IMR-90 (cell line): ENCODE results near the gene TMEM208. TPM values are rescaled to one million over a fixed set of nuclear protein-coding genes. Genes with fewer than 3 reads are reported as not detected.
A peak's percentile ranks its signal among the peaks of the same experiment; 100 is the strongest.

Experiments used
- ATAC-seq: fragments of 200-7000 bp; cut with Tn5 transposase; 2 replicates; pipeline ENCODE4 v1.9.1; 2020; ENCODE audit warnings: low read depth, mild to moderate bottlenecking, moderate library complexity
- BruUV-seq: library from RNA; stranded (reverse); fragments of 400-500 nt; replicated peaks from 2 replicates; lab custom pipeline; 2021; lab: Mats Ljungman, UMichigan
- CTCF ChIA-PET: fragments of 300-600 bp; formaldehyde crosslinking; extraction: SDS; loops from one replicate; lab custom pipeline; 2021; ENCODE audit warnings: antibody characterized with exemption; lab: Yijun Ruan, JAX
- POLR2A ChIA-PET: fragments of 300-600 bp; sonication (Branson Sonifier 250); formaldehyde crosslinking; loops from one replicate; lab custom pipeline; 2022; ENCODE audit warnings: antibody characterized with exemption; ENCODE audit not compliant: unreplicated experiment; lab: Charles Lee
- DNase-seq: peaks from one replicate; pipeline ENCODE4 v3.0.0; 2013
- H2AFZ ChIP-seq: replicated peaks from 2 replicates; pipeline ENCODE3; 2013; ENCODE audit warnings: low read length, mild to moderate bottlenecking; ENCODE audit not compliant: poor library complexity
- H2AK5ac ChIP-seq: 2 replicates; pipeline ENCODE4 v1.6.1; 2013; ENCODE audit warnings: low read depth, low read length, inconsistent platforms
- H2AK9ac ChIP-seq: replicated peaks from 2 replicates; pipeline ENCODE3; 2013; ENCODE audit warnings: mild to moderate bottlenecking, low read depth, low read length, moderate library complexity; ENCODE audit not compliant: poor library complexity
- H2BK120ac ChIP-seq: 2 replicates; pipeline ENCODE4 v1.6.1; 2013; ENCODE audit warnings: low read depth, low read length, inconsistent platforms
- H2BK15ac ChIP-seq: 3 replicates; pipeline ENCODE4 v1.6.1; 2013; ENCODE audit warnings: low read depth, low read length, inconsistent platforms
- H2BK20ac ChIP-seq: 2 replicates; pipeline ENCODE4 v1.6.1; 2013; ENCODE audit warnings: low read depth, mild to moderate bottlenecking, inconsistent platforms, low read length, moderate library complexity
- H2BK5ac ChIP-seq: 2 replicates; pipeline ENCODE4 v1.6.1; 2013; ENCODE audit warnings: mild to moderate bottlenecking, low read depth, low read length, inconsistent platforms; ENCODE audit not compliant: poor library complexity, severe bottlenecking
- H3K14ac ChIP-seq: replicated peaks from 2 replicates; pipeline ENCODE4 v1.6.1; 2013; ENCODE audit warnings: low read depth, low read length, inconsistent platforms
- H3K18ac ChIP-seq: 2 replicates; pipeline ENCODE4 v1.6.1; 2013; ENCODE audit warnings: low read depth, low read length, control low read depth
- H3K23ac ChIP-seq: 2 replicates; pipeline ENCODE4 v1.6.1; 2013; ENCODE audit warnings: low read depth, low read length, inconsistent platforms
- H3K27ac ChIP-seq: 2 replicates; pipeline ENCODE4 v1.5.1; 2013; ENCODE audit warnings: mild to moderate bottlenecking, control low read depth, low read length; ENCODE audit not compliant: insufficient read depth
- H3K27me3 ChIP-seq: 2 replicates; pipeline ENCODE4 v1.6.1; 2013; ENCODE audit warnings: low read length; ENCODE audit not compliant: control insufficient read depth, insufficient read depth
- H3K36me3 ChIP-seq: 2 replicates; pipeline ENCODE4 v1.6.1; 2013; ENCODE audit warnings: low read length, mixed read lengths; ENCODE audit not compliant: control insufficient read depth, insufficient read depth
- H3K4ac ChIP-seq: 2 replicates; pipeline ENCODE4 v1.6.1; 2013; ENCODE audit warnings: low read depth, low read length, inconsistent platforms
- H3K4me1 ChIP-seq: 2 replicates; pipeline ENCODE4 v1.6.1; 2013; ENCODE audit warnings: low read length, mixed read lengths; ENCODE audit not compliant: control insufficient read depth, insufficient read depth
- H3K4me2 ChIP-seq: 2 replicates; pipeline ENCODE4 v1.6.1; 2013; ENCODE audit warnings: low read depth, mild to moderate bottlenecking, control low read depth, low read length, moderate library complexity
- H3K4me3 ChIP-seq: 2 replicates; pipeline ENCODE4 v1.5.1; 2013; ENCODE audit warnings: low read depth, mild to moderate bottlenecking, control low read depth, low read length, moderate library complexity; ENCODE audit not compliant: insufficient read depth
- H3K56ac ChIP-seq: 2 replicates; pipeline ENCODE4 v1.6.1; 2013; ENCODE audit warnings: low read length, inconsistent platforms; ENCODE audit not compliant: insufficient read depth; ENCODE audit errors: extremely low read depth
- H3K79me1 ChIP-seq, 2 experiments: 2 replicates each; pipeline ENCODE4 v1.6.1; 2013; ENCODE audit warnings: low read length in 2 of 2, inconsistent platforms in 1 of 2, low read depth in 1 of 2
- H3K9ac ChIP-seq: 2 replicates; pipeline ENCODE4 v1.6.1; 2013; ENCODE audit warnings: low read depth, low read length, control low read depth
- H3K9me1 ChIP-seq: 2 replicates; pipeline ENCODE4 v1.6.1; 2013; ENCODE audit warnings: low read length, inconsistent platforms; ENCODE audit not compliant: insufficient read depth
- H3K9me3 ChIP-seq: 2 replicates; pipeline ENCODE4 v1.6.1; 2013; ENCODE audit warnings: low read length; ENCODE audit not compliant: control insufficient read depth, insufficient read depth
- H4K20me1 ChIP-seq: 2 replicates; pipeline ENCODE4 v1.6.1; 2013; ENCODE audit warnings: low read length, inconsistent platforms; ENCODE audit not compliant: insufficient read depth
- H4K5ac ChIP-seq: 2 replicates; pipeline ENCODE4 v1.6.1; 2013; ENCODE audit warnings: mild to moderate bottlenecking, low read depth, low read length, control low read depth
- H4K8ac ChIP-seq, 2 experiments: 2 replicates each; pipeline ENCODE4 v1.6.1; 2013; ENCODE audit warnings: low read depth in 2 of 2, low read length in 2 of 2, control low read depth in 1 of 2, inconsistent platforms in 1 of 2
- H4K91ac ChIP-seq: 2 replicates; pipeline ENCODE4 v1.6.1; 2013; ENCODE audit warnings: low read depth, low read length, inconsistent platforms; ENCODE audit not compliant: insufficient read depth
- CHD1 ChIP-seq: IDR thresholded peaks from 2 replicates; pipeline ENCODE4 v1.6.1; 2012; ENCODE audit warnings: low read depth, low read length, improper control_type of control experiment
- POLR2A ChIP-seq: IDR thresholded peaks from 2 replicates; pipeline ENCODE4 v1.6.1; 2012; ENCODE audit warnings: mild to moderate bottlenecking, low read depth, low read length
- WGBS, 2 experiments: methylation state at CpG; one replicate each; pipeline versions ENCODE4 v1.1.5 to v1.1.7; 2013; ENCODE audit warnings: missing lambda C conversion rate in 2 of 2; ENCODE audit not compliant: insufficient read length in 1 of 2; ENCODE audit errors: extremely low coverage in 2 of 2; 5-methylcytosine and 5-hydroxymethylcytosine counted together
- dilution Hi-C: fragments of 300-500 bp; cut with HindIII; formaldehyde crosslinking; loops from one replicate; pipeline ENCODE4 v1.14.3; 2018; ENCODE audit warnings: low sequenced_read_pairs; ENCODE audit not compliant: unreplicated experiment
- in situ Hi-C: fragments of 300-500 bp; cut with MboI; formaldehyde crosslinking; loops from 3 replicates; pipeline ENCODE4 v1.14.3; 2019; ENCODE audit warnings: low sequenced_read_pairs, inconsistent platforms, mixed read lengths
- intact Hi-C: fragments of 100-400 bp; cut with micrococcal nuclease; formaldehyde crosslinking; loops from 2 replicates; pipeline ENCODE4 v1.10.0; 2022
- polyA plus RNA-seq, 3 experiments: library from polyadenylated mRNA; depleted of rRNA; stranded (reverse); fragments of >200 nt; gene quantifications; 2 replicates each; pipeline ENCODE4 v1.2.3, GENCODE V29; 2012; ENCODE audit warnings: low replicate concordance in 1 of 3
- total RNA-seq: library from RNA; depleted of rRNA; stranded (reverse); fragments of >200 nt; gene quantifications from 2 replicates; pipeline ENCODE4 v1.2.3, GENCODE V29; 2012

Gene TMEM208
- total and polyA plus RNA-seq, 2 of the 4 experiments (the other 2 are of a cell fraction), result 65.6 to 66.5 TPM

DNA sequence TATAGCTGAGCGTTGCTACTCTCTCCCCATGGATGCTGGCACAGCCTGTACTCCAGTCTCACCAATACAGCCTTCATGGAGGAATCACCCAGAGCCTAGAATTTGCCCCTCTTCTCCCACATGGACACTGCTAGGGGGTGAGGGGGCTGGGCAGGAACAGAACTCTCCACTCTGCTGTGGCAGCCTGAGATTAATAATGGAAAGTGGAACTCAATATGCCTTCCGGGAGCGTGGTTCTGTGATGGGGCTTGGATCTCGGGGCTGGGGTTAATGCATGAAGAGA lies 23.1 kb downstream of the TMEM208 start:
- H2BK5ac ChIP-seq, result no peak overlapping the region
- no peak for ATAC-seq
- dilution Hi-C loops, result no loop called here
- peak overlapping the region; percentile 67 for H3K14ac ChIP-seq
- H3K56ac ChIP-seq, result no peak overlapping the region
- H3K4me1 ChIP-seq, result peaks cover 23% of the 10 kb centered on the region
- BruUV-seq, result no TSS peak
- H3K9me3 ChIP-seq, result no peaks in the 10 kb centered on the region
- peaks cover 3 to 39% of the 10 kb centered on the region in 2 experiments; a peak in 3 of 4 replicates for H3K79me1 ChIP-seq
- H3K18ac ChIP-seq, result no peak overlapping the region
- 83% methylated on average over 3 of the region's 4 CpGs; no CpG with 5 or more reads in 1 of the 2 experiments for WGBS, 2 experiments
- peak overlapping the region; percentile 83 for H2AK9ac ChIP-seq
- TF ChIP-seq CHD1 (no peak), POLR2A (no peak)
- POLR2A ChIA-PET, result interaction anchor here (0.7 kb wide), 1 partner anchor 11 kb away, joined by 3 read pairs; no protein-coding TSS in a partner anchor
- H4K8ac ChIP-seq, result peak overlapping the region; percentile 35 to 83; a peak in 2 of 4 replicates
- H2BK20ac ChIP-seq, result no peak overlapping the region
- in situ Hi-C loops, result loop anchor here (10.0 kb wide), 1 partner anchor 205 kb away; no protein-coding TSS in a partner anchor
- H3K4me3 ChIP-seq, result no peak overlapping the region
- H3K27ac ChIP-seq, result no peak overlapping the region
- intact Hi-C loops, result no loop called here
- H3K27me3 ChIP-seq, result no peaks in the 10 kb centered on the region
- H4K5ac ChIP-seq, result no peak overlapping the region
- peak overlapping the region; percentile 78 for H3K4me2 ChIP-seq
- peak overlapping the region; percentile 88 for H3K23ac ChIP-seq
- peaks cover 3% of the 10 kb centered on the region for H3K36me3 ChIP-seq
- H3K9me1 ChIP-seq, result peaks cover 10% of the 10 kb centered on the region
- 0 out of 2 replicates have a peak overlapping the region, but pooled peaks have one; percentile 4 for H2BK120ac ChIP-seq
- peak overlapping the region; percentile 90 for H2AFZ ChIP-seq
- H3K9ac ChIP-seq, result no peak overlapping the region
- H4K20me1 ChIP-seq, result no peaks in the 10 kb centered on the region; the same call in 1 of the 2 replicates
- CTCF ChIA-PET, result interaction anchor here (1.4 kb wide), 1 partner anchor 11 kb away, joined by 4 read pairs; no protein-coding TSS in a partner anchor
- H2BK15ac ChIP-seq, result no peak overlapping the region
- no peak for DNase-seq
- H2AK5ac ChIP-seq, result peak overlapping the region; percentile 18; the same call in 1 of the 2 replicates
- peak overlapping the region; percentile 51; the same call in 1 of the 2 replicates for H3K4ac ChIP-seq
- no peak overlapping the region; the same call in 1 of the 2 replicates for H4K91ac ChIP-seq
